Right atrium auricular region (tissue), 2 donors: ENCODE data around the gene FOXP1. TPM values are rescaled to one million over a fixed set of nuclear protein-coding genes. Genes with fewer than 3 reads are reported as not detected.

Source experiments
- DNase-seq: peaks from one replicate; pipeline ENCODE4 v3.0.0-alpha.2; 2019; ENCODE audit warnings: low spot score
- H3K27ac ChIP-seq, 2 donors: fragments of 200-600 bp; sonication (generic); 1 replicate in 1 of 2; 2 replicates in 1 of 2; pipeline ENCODE4 v1.5.1; 2016 to 2019
- H3K27me3 ChIP-seq, 2 donors: fragments of 200-600 bp; sonication (generic); one replicate each; pipeline versions ENCODE4 v1.5.1 to v1.6.0; 2017 to 2019
- H3K36me3 ChIP-seq: fragments of 200-600 bp; sonication (generic); one replicate; pipeline ENCODE4 v1.5.1; 2016
- H3K4me1 ChIP-seq, 2 donors: fragments of 200-600 bp; sonication (generic); one replicate each; pipeline versions ENCODE4 v1.5.1 to v1.6.0; 2017 to 2019
- H3K4me3 ChIP-seq, 2 donors: fragments of 200-600 bp; sonication (generic); 1 replicate in 1 of 2; 2 replicates in 1 of 2; pipeline ENCODE4 v1.5.1; 2017 to 2019; ENCODE audit warnings: mild to moderate bottlenecking in 1 of 2, moderate library complexity in 1 of 2
- H3K9me3 ChIP-seq, 2 donors: fragments of 200-600 bp; sonication (generic); one replicate each; pipeline ENCODE4 v1.5.1; 2019
- CTCF ChIP-seq, 2 donors: fragments of 200-600 bp; sonication (generic); IDR thresholded peaks; one replicate each; pipeline ENCODE4 v1.5.1; 2019; ENCODE audit warnings: antibody characterized with exemption in 2 of 2
- total RNA-seq, 2 donors: library from RNA; depleted of rRNA; stranded (reverse); fragments of >200 nt; gene quantifications; one replicate each; pipeline ENCODE4 v1.1.0, GENCODE V29; 2016

The FOXP1 gene
- total RNA-seq, 2 donors from 2014 or later: 39.2 to 59.0 TPM

- Histone ChIP-seq H3K9me3 (no peaks in the 10 kb centered on the region), H3K27me3 (no peaks in the 10 kb centered on the region), H3K36me3 (no peaks in the 10 kb centered on the region), H3K4me3 (peak overlapping the region; percentile 59 to 70), H3K4me1 (peaks cover 0 to 57% of the 10 kb centered on the region in 2 donors), H3K27ac (peak overlapping the region; percentile 94 to 97)
- no peak for TF ChIP-seq CTCF (IDR thresholded peaks at IDR 0.05)
- no peak for DNase-seq
Observed at GRCh38 chr3:71065764-71066013, 517.8 kb downstream of the FOXP1 start.

GRCh38 chr3:71064956-71065763, 518.4 kb downstream of the FOXP1 start:
- H3K4me1 ChIP-seq: peaks cover 0 to 56% of the 10 kb centered on the region in 2 donors
- H3K27me3 ChIP-seq: no peaks in the 10 kb centered on the region
- peak overlapping the region; percentile 94 to 97 for H3K27ac ChIP-seq
- peak; percentile 73 for DNase-seq
- no peaks in the 10 kb centered on the region for H3K9me3 ChIP-seq
- H3K4me3 ChIP-seq: peak overlapping the region; percentile 59 to 70
- no peak for TF ChIP-seq CTCF (IDR thresholded peaks at IDR 0.05)
- no peaks in the 10 kb centered on the region for H3K36me3 ChIP-seq

- Histone ChIP-seq H3K4me3 (peak overlapping the region; percentile 59 to 70), H3K36me3 (no peaks in the 10 kb centered on the region), H3K9me3 (no peaks in the 10 kb centered on the region), H3K27ac (peak overlapping the region; percentile 94 to 96), H3K4me1 (peaks cover 0 to 56% of the 10 kb centered on the region in 2 donors), H3K27me3 (no peaks in the 10 kb centered on the region)
- DNase-seq: no peak
- no peak for TF ChIP-seq CTCF (IDR thresholded peaks at IDR 0.05)
Observed at GRCh38 chr3:71064291-71064955, 519.1 kb downstream of the FOXP1 start.

- no peaks in the 10 kb centered on the region for H3K36me3 ChIP-seq
- H3K4me3 ChIP-seq: peak overlapping the region; percentile 59 to 70
- no peaks in the 10 kb centered on the region for H3K9me3 ChIP-seq
- no peak for TF ChIP-seq CTCF (IDR thresholded peaks at IDR 0.05)
- DNase-seq: no peak
- H3K27ac ChIP-seq: peak overlapping the region; percentile 94 to 96
- H3K4me1 ChIP-seq: peaks cover 0 to 59% of the 10 kb centered on the region in 2 donors
- H3K27me3 ChIP-seq: no peaks in the 10 kb centered on the region
Observed at GRCh38 chr3:71063773-71064290, 519.7 kb downstream of the FOXP1 start.

- DNase-seq: no peak
- H3K4me1 ChIP-seq: peaks cover 0 to 66% of the 10 kb centered on the region in 2 donors
- peak overlapping the region; percentile 94 to 96 for H3K27ac ChIP-seq
- H3K9me3 ChIP-seq: no peaks in the 10 kb centered on the region
- H3K4me3 ChIP-seq: peak overlapping the region; percentile 59 to 70
- H3K36me3 ChIP-seq: no peaks in the 10 kb centered on the region
- no peaks in the 10 kb centered on the region for H3K27me3 ChIP-seq
- no peak for TF ChIP-seq CTCF (IDR thresholded peaks at IDR 0.05)
Observed at GRCh38 chr3:71062952-71063772, 520.4 kb downstream of the FOXP1 start.
